BJ (cell line): ENCODE results near the gene KCNIP1. TPM values are rescaled to one million over a fixed set of nuclear protein-coding genes. Genes with fewer than 3 reads are reported as not detected.

Source experiments
- CTCF ChIA-PET: fragments of 350-600 bp; formaldehyde crosslinking; extraction: SDS; loops from one replicate; lab custom pipeline; 2021; ENCODE audit warnings: antibody characterized with exemption, inconsistent platforms; lab: Yijun Ruan, JAX
- POLR2A ChIA-PET: fragments of 300-600 bp; sonication (Branson Sonifier 250); formaldehyde crosslinking; extraction: SDS; loops from one replicate; lab custom pipeline; 2021; ENCODE audit warnings: antibody characterized with exemption; lab: Charles Lee
- DNase-seq: peaks from one replicate; pipeline ENCODE4 v3.0.0-alpha.2; 2011; ENCODE audit warnings: low read depth
- H3K27me3 ChIP-seq: 2 replicates; pipeline ENCODE4 v1.6.0; 2011; ENCODE audit warnings: low read length; ENCODE audit not compliant: control insufficient read depth, insufficient read depth
- H3K36me3 ChIP-seq: 2 replicates; pipeline ENCODE4 v1.5.1; 2011; ENCODE audit warnings: low read length; ENCODE audit not compliant: control insufficient read depth, insufficient read depth
- H3K4me3 ChIP-seq: 2 replicates; pipeline ENCODE4 v1.5.1; 2011; ENCODE audit warnings: low read depth, mild to moderate bottlenecking, control low read depth, low read length
- CTCF ChIP-seq: IDR thresholded peaks from 2 replicates; pipeline ENCODE4 v1.5.1; 2011; ENCODE audit warnings: low read depth, mild to moderate bottlenecking, control low read depth, inconsistent platforms, low read length, moderate library complexity; ENCODE audit not compliant: insufficient read depth
- polyA plus RNA-seq: library from polyadenylated mRNA; depleted of rRNA; stranded (reverse); fragments of >200 nt; gene quantifications from 2 replicates; pipeline ENCODE4 v1.2.3, GENCODE V29; 2011

KCNIP1 gene
- polyA plus RNA-seq, 1 experiment, result not detected

- ChIA-PET POLR2A (no interaction called here), CTCF (interaction anchor here (1.0 kb wide), 1 partner anchor 13 kb away, joined by 3 read pairs; no protein-coding TSS in a partner anchor)
- no peak for TF ChIP-seq CTCF
- Histone ChIP-seq H3K27me3 (no peaks in the 10 kb centered on the region; the same call in 1 of the 2 replicates), H3K4me3 (no peak overlapping the region), H3K36me3 (no peaks in the 10 kb centered on the region)
- no peak for DNase-seq
Observed at GRCh38 chr5:170731052-170731451, 227.2 kb downstream of the KCNIP1 start.

GRCh38 chr5:170732685-170733084, 228.9 kb downstream of the KCNIP1 start:
- no peaks in the 10 kb centered on the region for H3K36me3 ChIP-seq
- no peak overlapping the region for H3K4me3 ChIP-seq
- TF ChIP-seq CTCF, result no peak
- DNase-seq, result no peak
- POLR2A ChIA-PET, result no interaction called here
- no peaks in the 10 kb centered on the region; the same call in 1 of the 2 replicates for H3K27me3 ChIP-seq
- CTCF ChIA-PET, result no interaction called here

- POLR2A ChIA-PET, result no interaction called here
- no peaks in the 10 kb centered on the region for H3K27me3 ChIP-seq
- no peak overlapping the region for H3K4me3 ChIP-seq
- no peak for TF ChIP-seq CTCF
- H3K36me3 ChIP-seq, result no peaks in the 10 kb centered on the region
- CTCF ChIA-PET, result no interaction called here
- no peak for DNase-seq
Observed at GRCh38 chr5:170736966-170737365, 233.1 kb downstream of the KCNIP1 start.

GRCh38 chr5:170737591-170737990, 233.8 kb downstream of the KCNIP1 start:
- POLR2A ChIA-PET, result no interaction called here
- Histone ChIP-seq H3K4me3 (no peak overlapping the region), H3K27me3 (no peaks in the 10 kb centered on the region), H3K36me3 (no peaks in the 10 kb centered on the region)
- CTCF ChIA-PET, result no interaction called here
- DNase-seq, result no peak
- no peak for TF ChIP-seq CTCF

GRCh38 chr5:170738840-170739239, 235.0 kb downstream of the KCNIP1 start:
- POLR2A ChIA-PET, result no interaction called here
- no peak for TF ChIP-seq CTCF
- no peaks in the 10 kb centered on the region for H3K36me3 ChIP-seq
- H3K27me3 ChIP-seq, result 0 out of 2 replicates have a peak, but pooled peaks cover 1% of the 10 kb centered on the region
- H3K4me3 ChIP-seq, result no peak overlapping the region
- CTCF ChIA-PET, result no interaction called here
- no peak for DNase-seq
